Jurkat, Clone E6-1 (cell line): ENCODE measurements around the gene DNAH1.

Experiments
- DNase-seq: peaks from one replicate; pipeline ENCODE4 v3.0.0-alpha.2; 2011; ENCODE audit warnings: low read depth, low spot score
- H3K4me3 ChIP-seq: 2 replicates; pipeline ENCODE4 v1.5.1; 2011; ENCODE audit warnings: mild to moderate bottlenecking, low read length, control low read depth, moderate library complexity

DNAH1 gene

DNA sequence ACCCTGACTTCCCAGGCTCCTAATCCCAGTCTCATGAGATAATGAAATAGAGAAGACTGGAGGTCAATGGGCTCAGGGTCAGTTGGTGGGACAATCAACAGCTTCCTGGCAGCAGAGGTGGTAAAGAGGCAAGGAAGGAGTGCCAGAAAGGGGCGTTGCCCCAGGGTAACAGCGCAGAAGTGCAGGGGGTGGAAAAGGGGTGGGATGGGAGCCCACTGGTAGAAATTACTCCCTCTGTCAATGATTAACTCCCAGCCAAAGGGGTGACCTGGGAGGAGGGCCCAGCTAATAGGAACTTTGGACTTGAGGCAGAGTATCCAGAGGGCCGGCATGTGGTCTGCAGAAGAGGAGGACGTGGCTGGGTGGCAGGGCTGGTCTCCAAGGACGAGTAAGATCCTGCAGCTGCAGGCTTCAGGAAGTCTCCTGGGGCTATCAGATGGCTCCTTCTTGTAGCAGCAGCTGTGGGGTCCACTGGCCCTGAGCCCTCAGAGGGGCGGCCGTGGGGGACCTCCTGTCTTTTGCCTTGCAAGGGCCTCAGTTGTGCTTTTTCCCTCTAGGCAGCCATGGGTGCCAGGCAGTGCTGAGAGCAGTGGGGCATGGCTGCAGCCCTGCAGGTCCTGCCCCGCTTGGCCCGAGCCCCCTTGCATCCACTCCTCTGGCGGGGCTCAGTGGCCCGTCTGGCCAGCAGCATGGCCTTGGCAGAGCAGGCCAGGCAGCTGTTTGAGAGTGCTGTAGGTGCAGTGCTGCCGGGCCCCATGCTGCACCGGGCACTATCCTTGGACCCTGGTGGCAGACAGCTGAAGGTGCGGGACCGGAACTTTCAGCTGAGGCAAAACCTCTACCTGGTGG is 26.1 kb upstream of the DNAH1 start:
- no peak overlapping the region for H3K4me3 ChIP-seq
- DNase-seq: no peak

GRCh38 chr3:52290596-52291507 is 25.3 kb upstream of the DNAH1 start:
- H3K4me3 ChIP-seq: no peak overlapping the region
- DNase-seq: no peak

DNA sequence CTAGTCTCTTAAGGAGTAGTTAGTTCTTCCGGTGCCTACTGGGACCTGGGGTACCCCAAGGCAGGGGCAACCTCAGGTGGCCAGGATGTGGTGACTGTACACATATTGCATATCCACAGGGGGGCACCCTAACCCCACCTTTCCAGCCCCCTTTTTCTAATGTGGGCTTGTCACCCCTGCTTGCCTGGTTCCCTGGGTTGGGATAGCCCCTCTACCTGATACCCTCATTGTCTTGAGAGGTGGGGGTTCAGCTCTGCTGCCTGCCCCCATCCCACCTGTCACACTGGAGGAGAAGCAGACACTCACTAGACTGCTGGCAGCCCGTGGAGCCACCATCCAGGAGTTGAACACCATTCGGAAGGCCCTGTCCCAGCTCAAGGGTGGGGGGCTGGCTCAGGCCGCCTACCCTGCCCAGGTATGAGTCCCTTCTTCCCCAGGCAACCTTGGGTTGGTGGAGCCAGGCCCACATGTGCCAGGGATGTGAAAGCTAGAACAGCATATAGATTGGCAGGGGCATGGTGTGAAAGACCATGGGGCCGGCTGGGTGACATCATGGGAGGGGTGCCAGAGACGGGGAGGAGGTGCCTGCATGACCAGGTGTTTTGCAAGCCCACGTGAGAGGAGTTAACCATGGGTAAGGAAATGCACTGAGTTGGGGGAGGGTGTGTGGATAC is 24.5 kb upstream of the DNAH1 start:
- no peak for DNase-seq
- H3K4me3 ChIP-seq: no peak overlapping the region

DNA sequence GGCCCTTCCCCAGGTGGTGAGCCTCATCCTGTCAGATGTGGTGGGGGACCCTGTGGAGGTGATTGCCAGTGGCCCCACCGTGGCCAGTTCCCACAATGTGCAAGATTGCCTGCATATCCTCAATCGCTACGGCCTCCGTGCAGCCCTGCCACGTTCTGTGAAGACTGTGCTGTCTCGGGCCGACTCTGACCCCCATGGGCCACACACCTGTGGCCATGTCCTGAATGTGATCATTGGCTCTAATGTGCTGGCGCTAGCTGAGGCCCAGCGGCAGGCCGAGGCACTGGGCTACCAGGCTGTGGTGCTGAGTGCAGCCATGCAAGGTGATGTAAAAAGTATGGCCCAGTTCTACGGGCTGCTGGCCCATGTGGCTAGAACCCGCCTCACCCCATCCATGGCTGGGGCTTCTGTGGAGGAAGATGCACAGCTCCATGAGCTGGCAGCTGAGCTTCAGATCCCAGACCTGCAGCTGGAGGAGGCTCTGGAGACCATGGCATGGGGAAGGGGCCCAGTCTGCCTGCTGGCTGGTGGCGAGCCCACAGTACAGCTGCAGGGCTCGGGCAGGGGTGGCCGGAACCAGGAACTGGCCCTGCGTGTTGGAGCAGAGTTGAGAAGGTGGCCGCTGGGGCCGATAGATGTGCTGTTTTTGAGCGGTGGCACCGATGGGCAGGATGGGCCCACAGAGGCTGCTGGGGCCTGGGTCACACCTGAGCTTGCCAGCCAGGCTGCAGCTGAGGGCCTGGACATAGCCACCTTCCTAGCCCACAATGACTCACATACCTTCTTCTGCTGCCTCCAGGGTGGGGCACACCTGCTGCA is 23.7 kb upstream of the DNAH1 start:
- no peak overlapping the region for H3K4me3 ChIP-seq

DNA sequence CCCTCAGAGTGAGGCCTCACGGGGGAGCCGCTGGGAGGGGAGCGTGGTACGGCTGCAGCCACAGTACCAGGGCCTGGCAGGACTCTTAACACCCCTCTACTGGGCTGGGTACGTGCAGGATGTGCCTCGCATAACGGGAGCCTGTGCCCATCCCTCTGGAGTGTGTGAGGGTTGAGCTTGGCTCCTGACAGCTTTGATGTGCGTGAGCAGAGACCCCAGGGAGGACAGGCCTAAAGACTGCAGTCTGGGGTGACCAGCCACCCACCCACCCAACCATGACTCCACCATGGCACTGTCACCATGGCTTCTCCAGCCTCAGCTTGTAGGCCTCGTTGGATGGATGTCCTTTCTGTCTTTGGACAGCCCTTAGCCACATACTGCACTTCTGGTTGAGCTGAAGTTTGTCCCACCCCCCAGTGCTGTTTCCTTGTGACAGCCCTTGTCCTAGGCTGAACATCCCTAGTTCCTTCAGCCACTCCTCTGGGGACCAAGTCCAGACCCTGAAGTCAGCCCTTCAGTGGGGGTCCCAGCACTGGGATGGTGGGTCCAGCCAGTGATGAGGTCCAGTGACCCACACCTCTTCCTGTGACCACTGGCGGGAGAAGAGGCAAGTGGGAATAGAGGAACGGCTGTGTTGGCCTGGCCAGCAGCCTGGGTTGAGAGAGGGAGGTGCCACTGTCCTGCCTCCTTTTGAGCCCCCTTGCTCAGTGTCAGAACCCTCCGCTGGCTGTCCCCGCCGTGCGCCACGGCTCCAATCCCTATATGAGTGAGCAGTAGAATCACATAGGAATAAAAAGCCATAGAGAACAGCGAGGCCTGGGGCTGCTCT is 22.4 kb upstream of the DNAH1 start:
- no peak overlapping the region for H3K4me3 ChIP-seq
- no peak for DNase-seq

More for the DNA sequence above, 23.7 kb upstream of the DNAH1 start:
- no peak for DNase-seq

- no peak overlapping the region for H3K4me3 ChIP-seq
- DNase-seq: no peak
Observed at GRCh38 chr3:52294320-52295150, 21.6 kb upstream of the DNAH1 start.

DNA sequence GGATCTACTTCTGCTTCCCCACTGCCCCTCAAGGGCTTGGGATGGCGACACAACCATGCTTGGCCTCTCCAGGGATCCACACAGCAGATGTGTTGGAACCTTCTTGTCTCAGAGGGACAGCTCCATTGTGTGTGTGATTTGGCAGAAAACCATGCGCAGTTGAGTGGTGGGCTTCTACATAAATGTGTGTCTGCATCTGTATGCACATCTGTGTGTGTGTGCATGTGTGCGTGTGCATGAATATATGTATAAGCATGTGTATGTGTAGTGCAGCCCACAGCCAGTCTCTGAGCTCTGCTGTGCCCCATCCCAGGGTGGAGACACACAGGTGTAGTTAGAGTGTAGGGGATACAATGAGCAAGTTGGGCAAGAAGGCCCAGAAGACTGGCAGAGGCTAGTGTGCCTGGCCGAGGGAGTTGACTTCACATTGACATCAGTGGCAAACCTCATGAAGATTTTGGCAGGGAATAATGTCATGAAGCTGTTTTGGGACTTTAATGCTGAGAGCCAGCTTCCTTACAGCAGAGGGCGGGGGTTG is 20.4 kb upstream of the DNAH1 start:
- no peak overlapping the region for H3K4me3 ChIP-seq

DNA sequence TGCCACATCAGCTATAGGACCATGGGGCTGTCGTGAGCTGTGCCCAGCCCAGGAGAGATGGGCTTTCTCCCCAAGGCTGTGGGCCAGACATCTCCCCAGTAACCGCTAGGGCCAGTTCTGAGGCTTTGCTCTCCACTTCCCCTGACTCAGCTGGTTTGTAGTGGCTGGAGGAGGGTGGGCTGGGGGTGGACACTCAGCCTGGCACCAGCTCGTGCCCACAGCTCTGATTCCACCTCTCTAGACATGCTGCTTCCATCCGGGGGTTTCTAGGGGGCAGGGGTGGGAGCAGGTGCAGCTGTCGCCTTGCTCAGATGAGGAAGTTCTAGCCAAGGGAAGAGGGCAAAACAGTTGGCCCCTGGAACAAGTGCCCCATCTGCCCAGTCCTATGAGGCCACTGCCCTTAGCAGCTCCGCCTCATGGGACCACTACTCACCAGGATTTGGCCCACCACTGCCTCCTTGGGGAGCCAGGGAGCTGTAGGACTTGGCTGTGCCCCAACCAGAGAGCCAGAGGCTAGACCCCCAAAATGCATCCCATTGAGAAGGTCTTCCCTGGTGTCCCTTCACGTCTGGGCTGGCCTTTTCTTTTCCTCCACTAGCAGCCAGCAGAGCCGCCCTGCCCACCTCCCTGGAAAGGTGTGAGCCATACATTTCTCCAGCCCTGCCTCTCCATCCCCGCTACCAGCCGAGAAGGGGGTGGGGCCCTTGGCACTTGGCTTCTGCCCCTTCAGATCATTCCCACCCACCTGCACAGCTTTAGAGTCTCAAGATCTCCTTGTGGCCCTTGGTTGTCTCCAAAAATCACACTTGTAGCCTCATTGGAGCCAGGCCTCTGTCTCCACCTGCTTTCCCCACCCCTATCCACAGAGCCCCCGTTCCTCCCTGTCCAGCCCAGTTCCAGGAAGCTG is 18.6 kb upstream of the DNAH1 start:
- H3K4me3 ChIP-seq: no peak overlapping the region
- DNase-seq: no peak

More for the DNA sequence above, 20.4 kb upstream of the DNAH1 start:
- no peak for DNase-seq

DNA sequence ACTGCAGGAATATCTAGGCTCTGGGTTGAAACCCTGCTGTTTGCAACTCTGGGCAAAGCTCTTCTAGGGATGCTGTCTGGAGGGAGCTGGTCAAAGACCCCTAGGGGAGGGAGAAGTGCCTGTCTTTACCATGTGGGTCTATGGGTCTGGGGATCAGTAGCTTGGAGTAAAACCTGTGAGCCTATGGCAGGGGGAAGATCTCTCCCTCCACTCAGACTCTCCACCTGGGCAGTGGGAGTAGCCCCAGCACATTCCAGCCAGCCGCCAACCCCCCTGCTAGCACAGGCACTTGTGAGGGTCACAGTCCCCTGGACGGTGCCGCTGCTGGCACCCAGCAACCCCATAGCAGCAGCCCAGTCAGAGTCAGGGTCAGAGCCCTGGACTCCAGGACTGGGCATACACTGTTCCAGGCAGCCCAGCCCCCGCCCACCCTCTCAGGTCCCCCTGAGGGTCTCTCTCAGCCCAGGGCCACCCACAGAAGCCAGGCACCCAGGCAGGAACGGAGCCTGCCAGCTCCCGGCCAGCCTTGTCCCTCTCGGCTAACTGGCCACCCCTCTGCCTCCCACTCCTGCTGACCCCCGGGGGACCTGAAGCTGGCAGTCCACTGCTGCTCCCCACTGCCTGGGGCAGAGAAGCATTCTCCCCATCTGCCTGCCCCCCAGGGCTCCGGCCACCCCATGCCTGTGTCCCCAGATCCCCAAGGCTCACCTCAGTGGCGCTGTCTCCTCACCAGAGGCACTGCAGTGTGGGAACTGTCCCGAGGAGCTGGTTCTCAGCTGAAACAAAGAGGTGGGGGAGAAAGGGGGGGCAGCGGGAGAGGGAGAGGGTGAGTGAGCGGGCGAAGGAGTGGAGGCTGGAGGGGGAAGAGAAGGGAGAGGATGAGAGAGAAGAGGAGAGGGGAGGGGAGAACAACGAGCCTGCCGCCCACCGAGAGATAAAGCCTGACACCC is 17.7 kb upstream of the DNAH1 start:
- no peak for DNase-seq
- H3K4me3 ChIP-seq: no peak overlapping the region

DNA sequence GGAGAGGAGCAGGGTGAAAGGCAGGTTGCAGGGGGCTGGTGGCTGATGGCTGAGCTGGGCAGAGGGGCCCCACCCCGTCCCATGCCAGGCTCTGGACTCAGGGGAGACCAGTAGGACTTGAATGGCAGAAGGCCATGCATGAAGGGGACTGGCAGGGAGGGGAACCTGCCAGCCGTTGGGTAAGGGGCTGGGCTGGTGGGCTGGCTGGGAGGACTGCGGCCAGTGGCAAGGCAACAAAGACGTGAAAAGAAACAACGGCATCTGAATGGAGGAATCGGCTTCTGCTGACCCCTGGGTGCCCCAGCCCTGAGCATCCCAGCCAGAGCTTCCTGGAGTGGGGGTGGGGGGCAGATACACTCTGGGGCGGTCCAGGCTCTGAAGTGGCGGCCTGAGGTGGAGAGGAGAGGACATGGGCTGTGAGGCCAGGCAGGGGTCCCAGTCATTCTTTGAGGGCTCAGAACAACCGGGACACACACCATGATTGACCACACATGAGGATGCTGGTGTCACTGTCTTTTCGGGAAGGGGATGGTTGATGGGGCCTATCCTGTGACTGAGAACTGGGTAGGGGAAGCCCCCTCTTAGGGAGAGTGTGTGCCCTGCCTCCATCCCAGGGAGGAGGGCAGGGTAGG is 16.8 kb upstream of the DNAH1 start:
- no peak overlapping the region for H3K4me3 ChIP-seq
- DNase-seq: no peak

DNA sequence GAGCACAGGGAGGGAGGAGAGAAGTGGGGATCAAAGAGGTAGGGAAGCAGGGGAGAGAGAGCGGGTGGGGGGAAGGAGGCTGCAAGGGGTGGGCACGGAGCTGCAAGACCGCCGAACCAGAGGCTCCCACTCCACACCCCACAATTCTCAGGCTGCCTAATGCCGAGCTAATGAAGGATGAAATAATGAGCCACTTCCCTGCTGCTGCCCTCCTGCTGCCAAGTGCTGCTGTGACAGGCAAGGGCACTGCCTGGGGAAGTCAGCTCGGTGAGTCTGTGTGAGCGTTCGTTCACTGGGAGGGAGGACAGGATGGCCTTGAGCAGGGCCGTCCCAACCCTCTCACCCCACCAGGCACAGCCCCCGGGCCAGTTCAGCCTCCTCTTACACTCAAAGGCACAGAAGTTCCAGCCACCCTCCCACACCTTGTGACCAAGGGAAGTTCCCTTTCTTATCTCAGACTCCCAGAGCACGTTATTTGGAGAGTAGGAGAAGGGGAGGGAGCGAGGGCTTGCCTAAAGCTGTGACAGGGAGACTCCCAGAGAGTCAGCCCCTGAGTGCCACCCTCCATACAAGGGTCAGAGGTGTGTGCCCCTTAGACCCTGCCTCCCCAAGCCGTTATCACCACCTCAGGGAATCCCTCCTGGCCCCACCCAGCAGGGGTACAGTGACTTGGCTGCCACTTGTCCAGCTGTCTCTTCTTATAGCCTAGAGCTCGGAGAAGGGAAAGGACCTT is 16.1 kb upstream of the DNAH1 start:
- H3K4me3 ChIP-seq: no peak overlapping the region
- DNase-seq: no peak

DNA sequence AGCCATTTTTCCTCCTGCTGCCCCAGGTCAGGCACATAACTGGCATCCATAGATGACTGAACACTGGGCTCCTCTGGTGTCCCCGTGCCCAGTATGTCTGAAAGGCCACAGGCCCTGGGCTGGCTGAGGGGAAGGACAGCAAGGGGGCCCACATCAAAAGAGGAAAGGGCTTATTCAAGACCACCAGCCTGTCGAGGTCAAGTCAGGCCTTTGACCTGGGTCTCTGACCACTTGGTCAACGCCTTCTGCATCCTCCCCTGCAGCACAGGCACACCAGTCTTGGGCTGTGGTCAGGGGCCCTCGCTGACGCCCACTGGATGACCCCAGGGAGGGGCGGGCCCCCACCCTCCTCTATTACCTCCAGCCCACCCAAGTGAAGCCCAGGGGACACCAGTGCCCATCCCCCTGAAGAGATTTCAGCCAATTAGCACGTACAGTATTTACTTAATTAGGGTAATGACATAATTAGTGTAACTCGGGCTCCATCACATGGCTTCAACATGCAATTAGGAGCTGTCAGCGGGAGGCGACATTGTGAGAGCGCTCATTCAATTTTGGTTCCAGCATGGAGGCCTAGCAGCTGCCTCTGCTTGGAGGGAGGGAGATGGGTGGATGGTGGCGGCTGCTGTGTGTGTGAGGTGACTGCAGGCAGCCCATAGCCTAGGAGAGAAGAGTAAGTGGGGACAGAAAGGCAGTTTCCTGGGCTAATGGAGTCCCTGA is 13.5 kb upstream of the DNAH1 start:
- DNase-seq: no peak

DNA sequence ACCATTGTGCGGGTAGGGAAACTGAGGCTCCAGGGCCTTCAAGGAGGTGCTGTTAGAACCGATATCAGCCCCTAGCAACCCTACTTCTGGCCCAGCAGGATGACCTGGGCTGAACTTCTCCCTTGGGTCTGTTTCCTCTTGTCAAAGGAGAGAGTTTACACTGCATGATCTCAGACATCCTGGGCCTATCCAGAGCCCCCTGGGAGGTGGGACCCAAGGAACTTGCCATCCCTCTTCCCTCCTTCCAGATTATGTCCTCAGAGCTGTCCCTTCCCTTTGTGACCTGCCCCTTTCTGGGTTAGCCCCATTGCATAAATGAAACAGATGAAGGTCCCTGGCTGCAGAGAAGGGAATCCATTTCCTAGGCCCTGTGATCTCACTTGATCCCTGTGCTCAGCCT is 12.3 kb upstream of the DNAH1 start:
- no peak for DNase-seq

More for the DNA sequence above, 13.5 kb upstream of the DNAH1 start:
- no peak overlapping the region for H3K4me3 ChIP-seq

More for the DNA sequence above, 12.3 kb upstream of the DNAH1 start:
- H3K4me3 ChIP-seq: no peak overlapping the region
